Middle frontal gyrus (tissue), 1 donor: ENCODE data around the gene PEX26.
"Not testable (repeated sequence)": the region's sequence is repeated elsewhere in the genome, so short reads cannot be mapped to it uniquely, and the experiment has no call there.

Experiments
- DNase-seq: peaks from one replicate; pipeline ENCODE4 v3.0.0-alpha.2; 2015; ENCODE audit warnings: low spot score; ENCODE audit errors: extremely low spot score

Gene PEX26

GRCh38 chr22:18077639-18078328 lies at the start of gene PEX26:
Gene PEX26 (plus strand): TSS chr22:18077990. CDS start chr22:18078377, 387 bp downstream.
- peak; percentile 92 for DNase-seq

GRCh38 chr22:18028817-18029527 lies 48.8 kb upstream of the PEX26 start:
- no peak for DNase-seq

- no peak for DNase-seq
These were observed 48.0 kb upstream of the PEX26 start for GRCh38 chr22:18029686-18030267.

- DNase-seq: peak; percentile 51
These were observed 45.9 kb upstream of the PEX26 start for GRCh38 chr22:18031695-18032454.

GRCh38 chr22:18032455-18033101 lies 45.2 kb upstream of the PEX26 start:
- no peak for DNase-seq

- DNase-seq: no peak
These were observed 44.4 kb upstream of the PEX26 start for GRCh38 chr22:18033204-18033998.

- no peak for DNase-seq
These were observed 43.7 kb upstream of the PEX26 start for GRCh38 chr22:18034076-18034475.

GRCh38 chr22:18035751-18036150 lies 42.0 kb upstream of the PEX26 start:
- no peak for DNase-seq

- not testable (repeated sequence) for DNase-seq
These were observed 36.9 kb upstream of the PEX26 start for GRCh38 chr22:18040898-18041297.

- DNase-seq: no peak
These were observed 35.1 kb upstream of the PEX26 start for GRCh38 chr22:18042685-18043084.

GRCh38 chr22:18044548-18045271 lies 33.1 kb upstream of the PEX26 start:
- peak; percentile 76 for DNase-seq

GRCh38 chr22:18045794-18046193 lies 32.0 kb upstream of the PEX26 start:
- DNase-seq: no peak

- DNase-seq: no peak
These were observed 29.7 kb upstream of the PEX26 start for GRCh38 chr22:18048041-18048440.

- DNase-seq: no peak
These were observed 29.3 kb upstream of the PEX26 start for GRCh38 chr22:18048441-18048898.

- no peak for DNase-seq
These were observed 27.7 kb upstream of the PEX26 start for GRCh38 chr22:18050065-18050464.

GRCh38 chr22:18051113-18051512 lies 26.7 kb upstream of the PEX26 start:
- DNase-seq: not testable (repeated sequence)

- DNase-seq: not testable (repeated sequence)
These were observed 24.4 kb upstream of the PEX26 start for GRCh38 chr22:18053216-18053946.

GRCh38 chr22:18055619-18056160 lies 22.1 kb upstream of the PEX26 start:
- no peak for DNase-seq
